HG03575 (cell line): ENCODE results near the gene TEKT2.

Source experiments
- ATAC-seq: cut with Tn5 transposase; IDR thresholded peaks from one replicate; pipeline ENCODE4 v1.9.1; 2021; ENCODE audit not compliant: unreplicated experiment, insufficient number of reproducible peaks, low FRiP score; ENCODE audit errors: extremely low read depth

TEKT2 gene

DNA sequence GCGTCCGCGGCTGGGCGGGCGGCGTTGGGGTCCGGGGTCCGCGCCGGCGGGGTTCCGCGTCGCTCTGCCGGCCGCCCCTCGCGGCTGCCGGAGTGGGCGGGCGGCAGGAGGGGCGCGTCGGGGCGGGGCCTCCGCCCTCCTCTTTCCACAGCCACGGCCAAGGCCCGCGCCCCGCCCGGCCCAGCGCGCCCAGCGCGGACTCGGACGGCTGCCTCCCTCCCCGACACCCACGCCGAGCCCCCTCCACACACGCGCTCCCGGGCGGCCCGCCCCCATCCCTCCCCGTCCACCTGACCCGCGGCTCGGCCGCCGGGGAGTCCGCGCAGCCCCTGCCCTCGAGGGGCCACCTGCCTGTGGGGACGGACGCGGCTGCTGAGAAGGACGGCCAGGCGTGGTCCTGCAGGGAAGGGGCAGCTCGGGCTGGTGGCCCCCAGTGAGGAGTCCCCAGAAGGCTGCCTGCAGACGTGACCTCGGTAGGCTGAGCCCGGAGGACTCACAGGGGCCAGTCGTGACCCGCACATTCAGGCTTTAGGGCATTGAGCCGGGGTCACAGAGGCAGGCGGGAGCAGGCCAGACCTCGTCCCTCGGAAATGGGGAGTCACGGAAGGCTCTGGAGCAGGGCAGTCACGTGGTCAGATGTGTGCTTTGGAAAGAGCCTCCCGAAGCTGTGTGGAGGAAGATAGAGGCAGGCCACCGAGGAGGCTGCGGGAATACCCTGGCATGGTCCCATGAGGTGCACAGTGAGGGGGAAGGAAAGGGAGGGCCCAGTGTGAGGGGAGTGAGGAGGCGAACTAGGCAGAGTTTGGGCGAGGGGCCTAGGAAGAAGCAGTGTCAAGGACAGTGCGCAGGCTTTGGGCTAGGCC, 41.5 kb downstream of the TEKT2 start, which contains the start of gene COL8A2:
Gene COL8A2, minus strand, starts transcription at position 94 of the 863 bp plus-strand sequence. CDS start 24,980 bp downstream, outside the sequence.
- no peak for ATAC-seq

DNA sequence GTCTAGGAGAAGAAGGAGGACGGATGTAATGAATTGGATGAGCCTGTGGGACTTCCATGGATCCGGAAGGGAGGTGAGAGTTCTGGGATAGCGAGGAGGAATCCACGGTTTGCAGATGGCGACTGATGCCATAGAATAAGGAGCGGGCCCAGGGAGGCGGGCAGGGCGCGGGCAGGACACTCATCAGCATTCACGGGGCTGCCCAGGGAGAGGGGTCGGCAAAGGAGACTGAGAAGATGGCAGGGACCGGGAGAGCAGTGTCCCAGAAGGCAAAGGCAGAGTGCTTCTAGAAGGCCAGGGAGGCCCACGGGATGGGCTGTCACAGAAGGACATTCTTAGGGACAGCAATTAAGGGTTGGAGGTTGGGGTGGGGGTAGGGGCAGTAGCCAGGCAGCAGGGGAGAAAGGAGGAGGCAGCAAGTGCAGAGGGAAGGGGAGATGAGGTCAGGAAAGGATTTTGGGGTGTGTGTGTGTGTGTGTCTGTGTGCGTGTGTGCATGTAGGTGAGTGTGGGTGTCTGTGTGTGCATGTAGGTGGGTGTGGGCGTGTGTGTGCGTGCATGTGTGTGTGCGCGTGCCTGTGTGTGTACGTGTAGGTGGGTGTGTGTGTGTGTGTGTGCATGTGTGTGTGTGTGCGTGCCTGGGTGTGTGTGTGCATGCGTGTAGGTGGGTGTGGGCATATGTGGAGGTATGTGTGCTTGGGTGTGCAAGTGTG, 42.3 kb downstream of the TEKT2 start:
- no peak for ATAC-seq

DNA sequence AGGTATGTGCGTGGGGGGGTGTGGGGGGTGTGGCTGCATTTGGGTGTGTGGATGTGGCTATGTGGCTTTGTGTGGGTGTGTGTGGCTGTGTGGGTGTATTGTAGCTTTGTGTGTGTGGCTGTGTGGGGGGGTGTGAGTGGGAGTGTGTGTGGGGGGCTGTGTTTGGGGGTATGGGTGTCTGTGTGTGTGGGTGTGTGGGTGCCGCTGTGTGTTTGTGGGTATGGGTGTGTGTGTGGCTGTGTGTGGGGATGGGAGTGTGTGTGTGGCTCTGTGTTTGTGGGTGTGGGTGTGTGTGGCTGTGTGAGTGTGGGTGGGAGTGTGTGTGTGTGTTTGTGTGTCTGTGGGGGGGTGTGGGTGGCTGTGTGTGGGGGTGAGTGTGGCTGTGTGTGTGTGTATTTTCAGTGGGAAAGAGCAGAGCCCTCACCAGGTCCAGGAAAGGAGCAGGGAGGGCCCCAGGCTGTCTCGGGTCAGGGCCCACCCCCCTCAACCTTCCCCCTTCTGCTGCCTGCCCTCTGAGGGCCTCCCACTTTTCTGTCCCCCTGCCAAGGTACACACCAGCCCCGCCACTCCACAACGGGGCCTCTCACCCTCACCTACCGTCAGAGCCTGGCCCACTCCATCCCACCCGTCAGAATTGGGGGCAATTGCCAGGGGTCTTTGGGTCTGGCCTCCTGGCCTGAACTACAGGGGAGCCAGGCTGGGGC, 43.1 kb downstream of the TEKT2 start:
- ATAC-seq = no peak

DNA sequence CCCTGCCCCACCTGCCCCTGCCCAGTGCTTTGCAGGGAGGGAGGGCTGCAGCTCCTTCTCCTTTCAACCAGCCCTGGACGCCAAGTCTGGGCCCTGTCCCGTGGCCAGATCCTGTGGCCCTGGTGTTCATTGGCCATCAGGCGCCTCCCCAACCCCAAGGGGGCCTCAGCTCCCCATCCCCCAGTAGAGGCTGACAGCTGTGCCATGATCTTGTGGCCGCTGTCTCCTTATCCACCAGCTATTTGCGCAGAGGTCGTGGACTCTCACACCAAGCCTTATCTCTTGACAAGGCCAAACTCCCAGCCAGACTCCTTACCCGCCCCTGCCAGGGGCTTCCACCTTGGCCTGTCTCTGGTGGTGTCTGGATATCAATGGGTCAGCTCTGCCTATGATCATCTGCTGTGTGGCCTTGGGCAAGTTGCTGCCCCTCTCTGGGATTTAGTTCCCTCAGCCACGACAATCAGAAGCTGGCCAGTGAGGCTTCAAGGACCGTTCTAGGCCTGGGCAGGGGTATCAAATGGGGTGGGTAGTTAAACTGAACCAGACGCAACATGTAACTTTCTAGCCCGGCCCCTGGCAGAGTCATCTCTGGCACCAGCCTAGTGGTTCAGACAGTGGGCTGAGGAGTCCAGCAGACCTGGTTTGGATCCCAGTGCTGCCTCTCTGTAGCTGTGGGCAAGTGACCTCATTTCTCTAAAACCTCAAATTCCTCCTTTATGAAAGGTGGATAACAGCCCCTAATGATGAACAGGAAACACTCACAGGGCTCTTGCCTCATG, 44.4 kb downstream of the TEKT2 start:
- no peak for ATAC-seq

DNA sequence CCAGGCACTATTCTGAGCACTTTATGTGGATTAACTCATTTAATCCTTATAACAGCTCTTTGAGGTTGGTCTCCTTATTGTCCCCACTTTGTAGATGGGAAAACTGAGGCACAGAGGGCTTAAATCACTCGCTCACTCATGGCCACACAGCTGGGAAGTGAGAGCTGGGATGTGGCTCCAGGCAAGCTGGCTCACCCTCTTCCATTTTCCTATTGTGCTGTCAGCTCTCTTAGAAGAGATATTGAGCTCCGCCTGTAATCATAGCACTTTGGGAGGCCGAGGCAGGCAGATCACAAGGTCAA, 45.0 kb downstream of the TEKT2 start:
- ATAC-seq = no peak

DNA sequence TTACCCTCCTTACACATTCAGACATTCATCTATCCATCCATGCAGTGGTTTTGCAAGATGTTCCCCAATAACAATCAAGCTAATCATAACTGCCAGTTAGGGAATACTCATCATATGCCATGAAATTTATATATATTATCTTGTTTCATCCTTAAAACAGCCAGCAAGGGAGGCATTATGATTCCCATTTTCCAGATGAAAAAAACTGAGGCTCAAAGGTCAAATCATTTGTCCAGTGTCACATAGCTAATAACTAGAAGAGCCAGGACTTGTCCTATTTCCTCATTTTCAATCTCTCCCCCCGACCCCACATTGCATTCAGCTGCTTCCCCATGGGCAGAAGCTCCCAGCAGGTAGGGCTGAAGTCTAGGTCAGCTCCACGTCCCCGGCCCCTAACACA, 48.1 kb downstream of the TEKT2 start:
- no peak for ATAC-seq

DNA sequence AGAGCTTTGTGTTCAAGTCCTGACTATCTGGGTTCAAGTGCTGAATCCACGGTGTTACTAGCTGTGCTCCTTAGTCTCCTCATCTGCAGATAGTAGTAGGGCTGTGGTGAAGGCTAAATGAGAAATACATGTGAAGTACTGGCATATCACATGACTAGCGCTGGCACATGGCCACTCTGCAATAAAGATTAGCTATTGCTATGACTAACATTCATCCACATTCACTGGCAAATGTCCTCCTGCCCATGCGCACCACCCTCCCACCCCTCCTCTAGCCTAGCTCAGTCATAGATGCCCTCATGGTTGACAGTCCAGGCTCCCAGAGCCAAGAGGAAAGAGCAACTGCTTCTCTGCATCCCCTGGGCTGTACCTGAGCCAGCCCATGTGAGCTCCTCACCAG, 49.6 kb downstream of the TEKT2 start:
- no peak for ATAC-seq

DNA sequence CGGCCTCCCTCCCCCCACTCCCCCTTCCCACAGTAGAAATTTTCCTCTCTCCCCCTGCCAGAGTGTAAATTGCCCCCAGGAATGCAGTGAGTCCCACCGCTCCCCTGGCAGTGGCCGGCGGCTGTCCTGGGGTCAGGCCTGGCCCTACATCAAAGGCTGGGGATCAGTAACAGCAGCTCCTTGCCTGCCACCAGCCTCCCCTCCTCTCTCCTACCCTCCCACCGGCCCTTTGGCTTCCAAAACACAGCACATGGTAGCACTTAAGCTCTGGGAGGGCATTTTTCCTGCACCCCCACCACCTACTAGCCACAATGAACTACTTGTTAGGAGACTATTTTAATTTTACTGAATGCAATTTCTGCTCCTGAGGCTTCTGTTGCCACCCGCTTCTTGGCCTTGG, 50.1 kb downstream of the TEKT2 start:
- no peak for ATAC-seq

DNA sequence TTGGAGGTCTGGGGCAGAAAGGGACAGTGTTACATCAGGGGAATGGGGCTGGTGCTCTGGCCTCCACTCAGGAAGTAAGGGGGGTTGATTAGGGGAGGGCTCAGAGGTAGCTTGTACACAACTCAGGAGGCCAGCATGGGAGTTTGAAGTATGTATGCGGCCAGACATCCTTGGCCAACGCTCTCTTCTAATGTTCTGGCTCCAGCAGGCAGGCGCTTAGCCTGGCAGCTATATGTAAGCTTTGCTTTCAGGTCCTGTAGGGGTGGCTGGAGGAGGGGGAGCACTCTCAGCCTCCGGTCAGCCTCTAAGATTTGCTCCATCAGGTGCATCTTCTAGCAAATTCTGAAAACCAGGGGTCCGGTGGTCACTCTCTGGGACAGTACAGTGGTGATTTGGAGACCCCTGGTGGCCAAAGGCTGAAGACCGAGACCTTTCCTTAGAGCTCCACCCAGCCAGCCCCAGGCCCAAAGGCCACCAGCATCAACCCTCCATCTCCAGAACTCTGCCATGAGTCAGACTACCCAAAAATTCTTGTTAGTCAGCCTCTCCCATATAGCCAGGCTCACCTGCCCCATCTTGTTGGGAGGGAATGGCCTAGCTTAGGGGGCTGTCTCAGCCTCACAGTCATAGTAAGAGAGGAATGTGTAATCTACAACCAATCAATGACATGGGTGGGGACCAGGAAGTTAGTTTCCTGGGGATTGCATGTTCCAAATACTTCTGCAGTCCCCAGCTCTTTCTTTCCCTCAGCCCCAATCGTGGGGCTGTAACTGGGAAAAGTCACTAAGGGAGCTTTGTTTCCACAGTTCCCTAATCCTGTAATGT, 50.8 kb downstream of the TEKT2 start:
- no peak for ATAC-seq

DNA sequence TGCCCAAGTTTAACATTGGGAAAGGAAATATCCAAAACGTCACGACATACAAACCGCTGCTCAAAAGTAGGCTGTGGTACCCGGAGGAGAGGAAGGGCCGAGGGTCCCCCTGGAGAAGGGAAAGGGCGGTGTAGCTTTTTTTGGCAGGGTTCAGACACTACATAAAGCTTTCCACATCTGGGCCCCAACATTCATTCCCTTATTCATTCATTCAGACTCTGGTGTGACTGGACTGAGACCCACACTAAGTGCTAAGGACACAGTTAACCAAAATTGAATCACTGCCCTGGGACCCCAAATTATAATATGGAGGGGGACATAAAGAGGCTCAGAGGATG, 51.4 kb downstream of the TEKT2 start:
- no peak for ATAC-seq

DNA sequence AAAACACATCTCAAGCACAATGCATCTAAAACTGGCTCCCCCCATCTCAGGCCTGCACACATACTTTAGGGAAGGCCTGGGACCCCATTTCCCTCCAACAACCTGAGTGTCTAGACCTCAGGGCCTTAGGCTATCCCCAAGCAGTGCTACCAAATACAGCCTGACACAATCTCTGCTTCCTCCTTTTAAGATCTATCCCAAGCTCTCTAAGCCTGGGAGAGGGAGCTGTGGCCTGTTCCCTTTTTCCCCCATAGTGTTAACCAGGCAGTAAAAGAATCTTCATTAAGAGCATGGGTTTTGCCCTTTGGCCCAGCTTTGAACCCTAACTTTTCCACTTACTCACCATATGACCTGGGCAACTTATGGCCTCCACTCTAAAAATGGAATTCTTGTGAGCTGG, 51.9 kb downstream of the TEKT2 start:
- no peak for ATAC-seq

DNA sequence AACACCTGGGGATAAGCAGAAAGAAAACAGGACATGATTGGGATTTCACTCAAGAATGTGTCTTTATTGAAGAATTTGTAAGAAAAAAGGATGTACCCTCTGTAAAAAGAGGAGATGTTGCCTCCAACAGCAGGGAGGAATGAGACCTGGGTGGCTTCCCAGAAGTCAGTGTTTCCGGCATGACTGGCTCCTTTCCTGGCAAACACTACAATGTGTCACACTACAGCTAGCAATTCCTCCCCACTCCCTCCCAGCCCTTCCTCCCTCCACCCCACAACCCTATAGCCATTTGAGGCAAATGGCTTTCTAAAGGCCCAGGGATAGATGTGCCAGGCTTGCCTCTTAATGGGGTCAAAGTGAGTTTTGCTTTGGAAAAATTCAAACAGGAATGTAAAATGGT, 52.6 kb downstream of the TEKT2 start:
- ATAC-seq = no peak

DNA sequence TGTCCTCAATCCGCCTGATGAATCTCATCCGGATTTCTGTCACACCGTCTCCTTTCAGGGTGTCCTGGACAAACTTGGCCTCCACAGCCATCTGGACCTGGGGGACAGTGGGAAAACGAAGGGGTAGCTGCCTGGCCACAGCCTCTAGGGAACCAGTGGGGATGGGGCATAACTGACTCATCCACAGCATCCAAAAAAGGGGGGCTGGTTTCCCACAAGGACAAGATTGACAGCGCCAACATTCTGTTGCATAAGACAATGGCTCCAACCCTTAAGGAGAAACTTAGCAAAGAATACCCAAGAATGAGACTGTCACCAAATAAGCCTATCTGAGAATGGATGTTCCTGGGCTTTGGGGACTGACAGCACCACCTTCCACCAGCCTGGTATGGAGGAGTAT, 53.3 kb downstream of the TEKT2 start:
- ATAC-seq = no peak

DNA sequence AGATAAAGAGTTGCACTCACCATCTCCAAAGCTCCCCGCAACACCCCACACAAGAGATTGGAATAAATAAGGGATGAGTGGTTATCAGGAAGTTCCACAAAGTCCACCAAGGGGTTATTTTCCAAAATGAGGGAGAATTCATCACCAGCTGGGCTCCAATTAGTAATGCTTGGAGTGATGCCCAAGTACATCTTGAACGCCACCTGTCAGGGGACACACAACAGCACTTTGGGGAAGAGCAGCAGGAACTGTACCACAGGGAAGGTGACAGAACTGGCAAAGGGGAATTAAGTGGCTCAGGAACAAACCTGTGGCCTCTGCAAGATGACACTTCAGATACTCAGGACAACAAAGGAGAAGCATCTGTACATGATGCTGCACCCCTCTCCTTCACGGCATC, 53.9 kb downstream of the TEKT2 start:
- no peak for ATAC-seq
